Endodermal cell (in vitro differentiated cells): Measurements from ENCODE around the gene TRUB1. TPM values are rescaled to one million over a fixed set of nuclear protein-coding genes. Genes with fewer than 3 reads are reported as not detected.

Experiments
- DNase-seq: peaks from one replicate; pipeline ENCODE4 v3.0.0-alpha.2; 2017
- H3K27ac ChIP-seq: 2 replicates; pipeline ENCODE4 v1.5.1; 2013; ENCODE audit warnings: mild to moderate bottlenecking, low read depth, low read length, moderate library complexity
- H3K27me3 ChIP-seq: 2 replicates; pipeline ENCODE4 v1.6.1; 2013; ENCODE audit warnings: mild to moderate bottlenecking, low read length, moderate library complexity; ENCODE audit not compliant: insufficient read depth, control insufficient read depth, poor library complexity, severe bottlenecking
- H3K36me3 ChIP-seq: 2 replicates; pipeline ENCODE4 v1.7.0; 2013; ENCODE audit warnings: mild to moderate bottlenecking, low read length, moderate library complexity; ENCODE audit not compliant: control insufficient read depth, insufficient read depth
- H3K4me1 ChIP-seq: one replicate; pipeline ENCODE4 v1.7.0; 2013; ENCODE audit warnings: low read length; ENCODE audit not compliant: control insufficient read depth, insufficient read depth
- H3K4me3 ChIP-seq: 2 replicates; pipeline ENCODE4 v1.5.1; 2013; ENCODE audit warnings: mild to moderate bottlenecking, low read length, moderate library complexity
- H3K9ac ChIP-seq: 2 replicates; pipeline ENCODE4 v1.6.1; 2013; ENCODE audit warnings: mild to moderate bottlenecking, low read length, moderate library complexity; ENCODE audit not compliant: poor library complexity, severe bottlenecking; ENCODE audit errors: extremely low read depth
- H3K9me3 ChIP-seq: 2 replicates; pipeline ENCODE4 v1.6.1; 2013; ENCODE audit warnings: mild to moderate bottlenecking, low read length, moderate library complexity; ENCODE audit not compliant: control insufficient read depth
- H3K27ac Mint-ChIP-seq: 2 replicates; pipeline ENCODE4 v1.8.0; 2020; ENCODE audit warnings: mixed read lengths
- H3K27me3 Mint-ChIP-seq: 2 replicates; pipeline ENCODE4 v1.8.0; 2021; ENCODE audit warnings: mild to moderate bottlenecking, mixed read lengths; ENCODE audit not compliant: insufficient read depth
- H3K36me3 Mint-ChIP-seq: 2 replicates; pipeline ENCODE4 v1.8.0; 2020; ENCODE audit warnings: low read depth, mixed read lengths
- H3K4me1 Mint-ChIP-seq: 2 replicates; pipeline ENCODE4 v1.8.0; 2020; ENCODE audit warnings: mixed read lengths
- H3K4me3 Mint-ChIP-seq: 2 replicates; pipeline ENCODE4 v1.8.0; 2020; ENCODE audit warnings: mild to moderate bottlenecking, moderate library complexity, mixed read lengths
- H3K9me3 Mint-ChIP-seq: 2 replicates; pipeline ENCODE4 v1.8.0; 2020; ENCODE audit warnings: mild to moderate bottlenecking, mixed read lengths
- WGBS, 2 experiments: methylation state at CpG; one replicate each; pipeline versions ENCODE4 v1.1.5 to v1.1.7; 2013; ENCODE audit warnings: missing lambda C conversion rate in 2 of 2, mixed read lengths in 1 of 2; ENCODE audit not compliant: insufficient coverage in 1 of 2, insufficient read length in 1 of 2; 5-methylcytosine and 5-hydroxymethylcytosine counted together
- total RNA-seq, 2 donors: library from RNA; stranded (reverse); fragmentation: NEBNext Ultra II Directional in 1 of 2; extraction: Animal tissue kit (Norgen Biotek cat#: 25700) in 1 of 2; gene quantifications; 2 replicates in 1 of 2; 3 replicates in 1 of 2; pipeline ENCODE4 v1.2.1, GENCODE V29; 2021
- TF ChIP-seq, protein P1 (sequence below): fragments of 200-600 bp; sonication (generic); conservative IDR thresholded peaks from 2 replicates; pipeline ENCODE4 v1.5.0; 2021; ENCODE audit warnings: antibody characterized with exemption, mild to moderate bottlenecking

TRUB1 gene
- total RNA-seq, 2 donors from 2014 or later, result 18.5 to 18.8 TPM

- H3K4me1 Mint-ChIP-seq, result peaks cover 7% of the 10 kb centered on the region
- H3K27ac Mint-ChIP-seq, result no peak overlapping the region
- Histone ChIP-seq H3K4me1 (no peaks in the 10 kb centered on the region), H3K36me3 (no peaks in the 10 kb centered on the region), H3K27me3 (no peaks in the 10 kb centered on the region), H3K27ac (no peak overlapping the region), H3K9me3 (no peaks in the 10 kb centered on the region), H3K9ac (no peak overlapping the region), H3K4me3 (no peak overlapping the region)
- whole genome bisulfite sequencing, 2 experiments, result 92 to 93% methylated on average over 2 to 3 of the region's 3 CpGs
- TF ChIP-seq, protein P1, sequence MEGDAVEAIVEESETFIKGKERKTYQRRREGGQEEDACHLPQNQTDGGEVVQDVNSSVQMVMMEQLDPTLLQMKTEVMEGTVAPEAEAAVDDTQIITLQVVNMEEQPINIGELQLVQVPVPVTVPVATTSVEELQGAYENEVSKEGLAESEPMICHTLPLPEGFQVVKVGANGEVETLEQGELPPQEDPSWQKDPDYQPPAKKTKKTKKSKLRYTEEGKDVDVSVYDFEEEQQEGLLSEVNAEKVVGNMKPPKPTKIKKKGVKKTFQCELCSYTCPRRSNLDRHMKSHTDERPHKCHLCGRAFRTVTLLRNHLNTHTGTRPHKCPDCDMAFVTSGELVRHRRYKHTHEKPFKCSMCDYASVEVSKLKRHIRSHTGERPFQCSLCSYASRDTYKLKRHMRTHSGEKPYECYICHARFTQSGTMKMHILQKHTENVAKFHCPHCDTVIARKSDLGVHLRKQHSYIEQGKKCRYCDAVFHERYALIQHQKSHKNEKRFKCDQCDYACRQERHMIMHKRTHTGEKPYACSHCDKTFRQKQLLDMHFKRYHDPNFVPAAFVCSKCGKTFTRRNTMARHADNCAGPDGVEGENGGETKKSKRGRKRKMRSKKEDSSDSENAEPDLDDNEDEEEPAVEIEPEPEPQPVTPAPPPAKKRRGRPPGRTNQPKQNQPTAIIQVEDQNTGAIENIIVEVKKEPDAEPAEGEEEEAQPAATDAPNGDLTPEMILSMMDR, result no peak
- no peak overlapping the region for H3K4me3 Mint-ChIP-seq
- DNase-seq, result no peak
- H3K9me3 Mint-ChIP-seq, result no peaks in the 10 kb centered on the region
- no peaks in the 10 kb centered on the region for H3K36me3 Mint-ChIP-seq
- no peaks in the 10 kb centered on the region for H3K27me3 Mint-ChIP-seq
Observed at GRCh38 chr10:114897593-114897992, 40.4 kb upstream of the TRUB1 start.

DNA sequence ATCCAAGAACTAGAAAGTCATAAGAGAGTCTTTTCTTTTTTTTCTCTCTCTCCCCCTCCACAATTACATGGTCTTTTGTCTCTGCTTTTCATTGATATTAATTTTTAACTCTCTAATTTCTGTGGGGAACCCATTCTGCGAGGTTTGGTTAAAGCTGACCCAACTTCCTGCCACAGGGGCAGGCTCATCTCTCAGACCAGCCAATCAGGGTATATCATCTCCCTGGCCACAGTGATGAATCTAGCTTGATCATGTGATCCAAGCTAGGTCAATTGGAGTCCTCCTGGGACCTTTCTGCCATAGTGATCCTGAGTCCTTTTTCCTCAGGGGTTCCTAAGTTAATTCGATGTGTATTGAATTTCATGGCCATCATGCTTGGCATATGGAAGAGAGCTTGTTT is 38.0 kb upstream of the TRUB1 start:
- no peaks in the 10 kb centered on the region for H3K9me3 Mint-ChIP-seq
- no peak overlapping the region for H3K27ac Mint-ChIP-seq
- Histone ChIP-seq H3K27ac (no peak overlapping the region), H3K9me3 (no peaks in the 10 kb centered on the region), H3K4me1 (no peaks in the 10 kb centered on the region), H3K36me3 (no peaks in the 10 kb centered on the region), H3K27me3 (no peaks in the 10 kb centered on the region), H3K4me3 (no peak overlapping the region), H3K9ac (no peak overlapping the region)
- peaks cover 7% of the 10 kb centered on the region for H3K4me1 Mint-ChIP-seq
- no peaks in the 10 kb centered on the region for H3K36me3 Mint-ChIP-seq
- TF ChIP-seq, protein P1, result no peak
- no peak overlapping the region for H3K4me3 Mint-ChIP-seq
- 94 to 100% methylated on average over 2 of the region's 2 CpGs for WGBS, 2 experiments
- DNase-seq, result no peak
- H3K27me3 Mint-ChIP-seq, result no peaks in the 10 kb centered on the region

DNA sequence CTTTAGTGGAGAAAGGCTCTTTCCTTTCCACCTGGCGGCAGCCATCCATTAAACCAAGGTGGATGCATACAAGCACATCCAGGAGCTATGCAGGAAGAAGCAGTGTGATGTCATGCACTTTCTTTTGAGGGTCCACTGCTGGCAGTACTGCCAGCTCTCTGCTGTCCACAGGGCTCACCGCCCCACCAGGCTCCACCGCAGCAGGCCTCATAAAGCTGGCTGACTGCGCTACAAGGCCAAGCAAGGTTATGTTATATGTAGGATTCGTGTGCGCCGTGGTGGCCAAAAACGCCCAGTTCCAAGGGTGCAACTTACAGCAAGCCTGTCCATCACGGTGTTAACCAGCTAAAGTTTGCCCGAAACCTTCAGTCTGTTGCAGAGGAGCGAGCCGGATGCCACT is 37.3 kb upstream of the TRUB1 start:
- H3K27me3 Mint-ChIP-seq, result no peaks in the 10 kb centered on the region
- TF ChIP-seq, protein P1, result no peak

More for the DNA sequence above, 37.3 kb upstream of the TRUB1 start:
- no peak overlapping the region for H3K4me3 Mint-ChIP-seq
- Histone ChIP-seq H3K9me3 (no peaks in the 10 kb centered on the region), H3K4me3 (no peak overlapping the region), H3K27ac (no peak overlapping the region), H3K36me3 (no peaks in the 10 kb centered on the region), H3K9ac (no peak overlapping the region), H3K27me3 (no peaks in the 10 kb centered on the region), H3K4me1 (no peaks in the 10 kb centered on the region)
- H3K36me3 Mint-ChIP-seq, result no peaks in the 10 kb centered on the region
- H3K9me3 Mint-ChIP-seq, result no peaks in the 10 kb centered on the region
- DNase-seq, result no peak
- WGBS, 2 experiments, result 95 to 99% methylated on average over 7 to 12 of the region's 12 CpGs
- no peak overlapping the region for H3K27ac Mint-ChIP-seq
- H3K4me1 Mint-ChIP-seq, result peaks cover 7% of the 10 kb centered on the region
